ENCODE data around the gene ADD1. TPM values are rescaled to one million over a fixed set of nuclear protein-coding genes. Genes with fewer than 3 reads are reported as not detected.

Gene ADD1
- total RNA-seq, 1 experiment from 2014 or later, result 181 TPM

- BruUV-seq (replicated peaks), result no TSS peak
- H3K27ac ChIP-seq, result no peak overlapping the region
- no peaks in the 10 kb centered on the region for H3K36me3 ChIP-seq (ENCODE audit: low read depth)
- no peaks in the 10 kb centered on the region for H4K20me1 ChIP-seq (ENCODE audit: insufficient read depth)
- intact Hi-C loops (cut with micrococcal nuclease; ENCODE audit: unreplicated experiment), result loop anchor here (5.0 kb wide), 1 partner anchor 65 kb away; no protein-coding TSS in a partner anchor
- no peaks in the 10 kb centered on the region for H3K79me2 ChIP-seq (ENCODE audit: low read depth)
- no peak for DNase-seq
- no peaks in the 10 kb centered on the region for H3K9me3 ChIP-seq (ENCODE audit: insufficient read depth, low read depth)
- TF ChIP-seq CTCF (conservative IDR thresholded peaks at IDR 0.05), result no peak
- no peak for TF ChIP-seq EZH2 (IDR thresholded peaks at IDR 0.05; ENCODE audit: low read depth)
- H3K4me2 ChIP-seq, result no peak overlapping the region
- H3K4me3 ChIP-seq, result no peak overlapping the region
- no peaks in the 10 kb centered on the region for H3K4me1 ChIP-seq (replicated peaks; ENCODE audit: insufficient read depth)
- ChIA-PET POLR2A (ENCODE audit: unreplicated experiment) (interaction anchor here (0.6 to 0.7 kb wide), 4 partner anchors 14 to 828 kb away, joined by 4 to 21 read pairs (median 6); partner anchors contain the start of gene GRK4), CTCF (interaction anchor here (0.9 to 1.5 kb wide), 3 partner anchors 15 to 95 kb away, joined by 4 read pairs; no protein-coding TSS in a partner anchor)
- no peak overlapping the region for H2AFZ ChIP-seq
- no peaks in the 10 kb centered on the region for H3K27me3 ChIP-seq (ENCODE audit: insufficient read depth, low read depth)
- no peaks in the 10 kb centered on the region for H3F3A ChIP-seq (ENCODE audit: insufficient read depth, low read depth)
- H3K9me2 ChIP-seq (ENCODE audit: insufficient read depth), result no peaks in the 10 kb centered on the region
Observed at GRCh38 chr4:2977211-2978088, 133.8 kb downstream of the ADD1 start.

Other genes with a start within 250 kb of the ADD1 start
- 37.1 and 44.8 TPM in 2 replicates for gene TNIP2, start 87.5 kb upstream of the ADD1 start, total RNA-seq (2021)
- 40.4 and 54.0 TPM in 2 replicates for gene SH3BP2, start 50.8 kb upstream of the ADD1 start, total RNA-seq (2021)
- 30.9 and 33.6 TPM in 2 replicates for gene NOP14, start 119.6 kb downstream of the ADD1 start, total RNA-seq (2021)
- 3.1 and 4.4 TPM in 2 replicates for gene GRK4, start 119.7 kb downstream of the ADD1 start, total RNA-seq (2021)
- gene HTT-AS, start 230.7 kb downstream of the ADD1 start, total RNA-seq (2021), result not detected in 2 replicates
- 69.0 and 81.7 TPM in 2 replicates for gene HTT, start 230.8 kb downstream of the ADD1 start, total RNA-seq (2021)